ENCODE measurements around the gene GALNT16.

GALNT16 gene

DNA sequence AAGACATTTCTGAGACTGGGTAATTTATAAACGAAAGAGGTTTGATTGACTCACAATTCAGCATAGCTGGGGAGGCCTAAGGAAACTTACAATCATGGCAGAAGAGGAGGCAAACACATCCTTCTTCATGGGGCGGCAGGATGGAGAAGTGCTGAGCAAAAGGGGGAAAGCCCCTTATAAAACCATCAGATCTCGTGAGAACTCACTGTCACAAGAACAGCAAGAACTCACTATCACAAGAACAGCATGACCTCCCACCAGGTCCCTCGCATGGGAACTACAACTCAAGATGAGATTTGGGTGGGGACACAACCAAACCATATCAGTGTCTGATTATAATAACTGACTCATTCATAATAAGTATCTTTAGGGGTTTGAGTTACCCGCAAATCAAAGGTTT lies 144.9 kb downstream of the GALNT16 start:
- DNase-seq (ENCODE audit: low read depth): no peak

DNA sequence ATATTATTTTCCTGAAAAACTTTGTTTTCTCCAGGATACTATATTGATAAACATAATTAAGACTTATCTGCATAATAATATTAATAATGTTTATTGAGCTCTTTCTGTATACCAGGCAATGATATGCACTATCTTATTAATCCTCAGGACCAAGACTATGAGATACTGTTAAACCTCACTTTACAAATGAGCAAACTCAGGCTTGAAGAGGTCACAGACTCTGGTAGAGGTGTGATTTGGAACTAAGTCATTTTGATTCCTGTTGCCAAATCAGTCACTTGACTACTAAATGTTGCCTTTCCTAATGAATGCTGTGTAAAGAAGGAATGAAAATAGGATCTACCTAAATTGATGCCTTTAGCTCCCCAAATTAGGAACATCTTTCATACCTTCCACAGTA lies 145.8 kb downstream of the GALNT16 start:
- no peak for DNase-seq (ENCODE audit: low read depth)
